HFF-Myc (cell line): ENCODE results near the gene EPHA1.

Experiments used
- DNase-seq: peaks from one replicate; pipeline ENCODE4 v3.0.0-alpha.2; 2011; ENCODE audit warnings: low read depth; ENCODE audit errors: extremely low read depth
- H3K4me3 ChIP-seq: replicated peaks from 2 replicates; pipeline ENCODE4 v1.5.1; 2011; ENCODE audit warnings: low read depth, mild to moderate bottlenecking, control low read depth, low read length
- CTCF ChIP-seq: IDR thresholded peaks from 2 replicates; pipeline ENCODE4 v1.5.1; 2012; ENCODE audit warnings: mild to moderate bottlenecking, low read depth, low read length, control low read depth; ENCODE audit errors: missing control alignments

Gene EPHA1

GRCh38 chr7:143343596-143343995, 65.1 kb downstream of the EPHA1 start:
- no peak for TF ChIP-seq CTCF
- no peak for DNase-seq
- no peak overlapping the region for H3K4me3 ChIP-seq

GRCh38 chr7:143341842-143342241, 66.8 kb downstream of the EPHA1 start:
- TF ChIP-seq CTCF = no peak
- no peak overlapping the region for H3K4me3 ChIP-seq
- no peak for DNase-seq
